ENCODE results near the gene SLC25A26. TPM values are rescaled to one million over a fixed set of nuclear protein-coding genes. Genes with fewer than 3 reads are reported as not detected.

SLC25A26 gene
- total RNA-seq, 1 donor from 2014 or later = 41.2 TPM

GRCh38 chr3:66200147-66200546 is 20.7 kb upstream of the SLC25A26 start:
- Histone ChIP-seq H3K36me3 (ENCODE audit: control insufficient read depth, insufficient read depth, low read length) (no peaks in the 10 kb centered on the region), H3K27me3 (ENCODE audit: control insufficient read depth, insufficient read depth, low read length) (peaks cover 1% of the 10 kb centered on the region), H3K4me3 (ENCODE audit: low read depth, low read length) (no peak overlapping the region)
- no peak for TF ChIP-seq CTCF (IDR thresholded peaks at IDR 0.05; ENCODE audit: insufficient read depth, low read length, poor library complexity, severe bottlenecking)
- no peak for DNase-seq (ENCODE audit: low read depth)

GRCh38 chr3:66200786-66201185 is 20.0 kb upstream of the SLC25A26 start:
- DNase-seq (ENCODE audit: low read depth) = no peak
- Histone ChIP-seq H3K27me3 (ENCODE audit: control insufficient read depth, insufficient read depth, low read length) (no peaks in the 10 kb centered on the region), H3K4me3 (ENCODE audit: low read depth, low read length) (no peak overlapping the region), H3K36me3 (ENCODE audit: control insufficient read depth, insufficient read depth, low read length) (no peaks in the 10 kb centered on the region)
- no peak for TF ChIP-seq CTCF (IDR thresholded peaks at IDR 0.05; ENCODE audit: insufficient read depth, low read length, poor library complexity, severe bottlenecking)

- H3K27me3 ChIP-seq (ENCODE audit: control insufficient read depth, insufficient read depth, low read length) = no peaks in the 10 kb centered on the region
- no peaks in the 10 kb centered on the region for H3K36me3 ChIP-seq (ENCODE audit: control insufficient read depth, insufficient read depth, low read length)
- no peak for DNase-seq (ENCODE audit: low read depth)
- no peak for TF ChIP-seq CTCF (IDR thresholded peaks at IDR 0.05; ENCODE audit: insufficient read depth, low read length, poor library complexity, severe bottlenecking)
- no peak overlapping the region for H3K4me3 ChIP-seq (ENCODE audit: low read depth, low read length)
Observed at GRCh38 chr3:66203275-66203674, 17.5 kb upstream of the SLC25A26 start.

- TF ChIP-seq CTCF (IDR thresholded peaks at IDR 0.05; ENCODE audit: insufficient read depth, low read length, poor library complexity, severe bottlenecking) = no peak
- Histone ChIP-seq H3K36me3 (ENCODE audit: control insufficient read depth, insufficient read depth, low read length) (no peaks in the 10 kb centered on the region), H3K4me3 (ENCODE audit: low read depth, low read length) (no peak overlapping the region), H3K27me3 (ENCODE audit: control insufficient read depth, insufficient read depth, low read length) (no peaks in the 10 kb centered on the region)
- DNase-seq (ENCODE audit: low read depth) = no peak
Observed at GRCh38 chr3:66206806-66207205, 14.0 kb upstream of the SLC25A26 start.

GRCh38 chr3:66208189-66208588 is 12.6 kb upstream of the SLC25A26 start:
- no peak for DNase-seq (ENCODE audit: low read depth)
- no peak for TF ChIP-seq CTCF (IDR thresholded peaks at IDR 0.05; ENCODE audit: insufficient read depth, low read length, poor library complexity, severe bottlenecking)
- no peak overlapping the region for H3K4me3 ChIP-seq (ENCODE audit: low read depth, low read length)
- no peaks in the 10 kb centered on the region for H3K27me3 ChIP-seq (ENCODE audit: control insufficient read depth, insufficient read depth, low read length)
- no peaks in the 10 kb centered on the region for H3K36me3 ChIP-seq (ENCODE audit: control insufficient read depth, insufficient read depth, low read length)

- Histone ChIP-seq H3K27me3 (ENCODE audit: control insufficient read depth, insufficient read depth, low read length) (no peaks in the 10 kb centered on the region), H3K4me3 (ENCODE audit: low read depth, low read length) (no peak overlapping the region), H3K36me3 (ENCODE audit: control insufficient read depth, insufficient read depth, low read length) (no peaks in the 10 kb centered on the region)
- DNase-seq (ENCODE audit: low read depth) = no peak
- TF ChIP-seq CTCF (IDR thresholded peaks at IDR 0.05; ENCODE audit: insufficient read depth, low read length, poor library complexity, severe bottlenecking) = no peak
Observed at GRCh38 chr3:66210687-66211295, 10.0 kb upstream of the SLC25A26 start.
